OCI-LY3 (cell line): ENCODE measurements around the gene RAPGEF1.

Experiments used
- H2AFZ ChIP-seq: fragments of 200-600, 300-600 bp; shearing (Covaris generic); 2 replicates; pipeline ENCODE4 v1.6.0; 2014; ENCODE audit warnings: antibody characterized with exemption, low read depth, low read length
- H3K27ac ChIP-seq: fragments of 200-600, 300-600 bp; sonication (generic); 2 replicates; pipeline ENCODE4 v1.5.1; 2014; ENCODE audit warnings: mild to moderate bottlenecking, low read length, moderate library complexity, mixed read lengths
- H3K27me3 ChIP-seq: fragments of 200-600, 300-600 bp; sonication (generic); 2 replicates; pipeline ENCODE4 v1.6.1; 2014; ENCODE audit warnings: low read depth, low read length, mixed read lengths
- H3K36me3 ChIP-seq: fragments of 200-600, 300-600 bp; sonication (generic); replicated peaks from 2 replicates; pipeline ENCODE3; 2014; ENCODE audit warnings: low read depth, low read length, mixed read lengths
- H3K4me1 ChIP-seq: fragments of 300-600, 200-600 bp; sonication (generic); 2 replicates; pipeline ENCODE4 v1.6.1; 2014; ENCODE audit warnings: low read length, mixed read lengths
- H3K4me2 ChIP-seq: fragments of 200-600, 300-600 bp; sonication (generic); 2 replicates; pipeline ENCODE4 v1.6.1; 2014; ENCODE audit warnings: low read length, mixed read lengths
- H3K4me3 ChIP-seq: fragments of 300-600, 200-600 bp; sonication (generic); 2 replicates; pipeline ENCODE4 v1.5.1; 2014; ENCODE audit warnings: antibody characterized with exemption, mild to moderate bottlenecking, low read length, moderate library complexity
- H3K79me2 ChIP-seq: fragments of 300-600, 200-600 bp; shearing (Covaris generic); 2 replicates; pipeline ENCODE4 v1.6.1; 2014; ENCODE audit warnings: mild to moderate bottlenecking, low read length, mixed read lengths
- H3K9ac ChIP-seq: fragments of 300-600, 200-600 bp; shearing (Covaris generic); 2 replicates; pipeline ENCODE4 v1.6.0; 2014; ENCODE audit warnings: mild to moderate bottlenecking, low read length, moderate library complexity
- H3K9me3 ChIP-seq: fragments of 200-600, 300-600 bp; shearing (Covaris generic); 2 replicates; pipeline ENCODE4 v1.6.1; 2014; ENCODE audit warnings: low read length, mixed read lengths; ENCODE audit not compliant: insufficient read depth
- H4K20me1 ChIP-seq: fragments of 200-600, 300-600 bp; sonication (generic); 2 replicates; pipeline ENCODE4 v1.6.1; 2016; ENCODE audit warnings: low read length, mixed read lengths; ENCODE audit not compliant: insufficient read depth
- CTCF ChIP-seq: fragments of 200-600, 300-600 bp; sonication (generic); IDR thresholded peaks from 2 replicates; pipeline ENCODE4 v1.5.1; 2014; ENCODE audit warnings: antibody characterized with exemption, low read length, low read depth
- EZH2phosphoT487 ChIP-seq: fragments of 200-600 bp; shearing (Covaris generic); IDR thresholded peaks from 2 replicates; pipeline ENCODE4 v1.6.1; 2018; ENCODE audit warnings: antibody characterized with exemption, mixed run types, low read depth

Gene RAPGEF1

GRCh38 chr9:131737426-131737825 lies 2.5 kb downstream of the RAPGEF1 start:
- H3K27ac ChIP-seq = peak overlapping the region; percentile 99
- H4K20me1 ChIP-seq = no peaks in the 10 kb centered on the region
- no peak overlapping the region for H2AFZ ChIP-seq
- peak overlapping the region; percentile 98 for H3K4me3 ChIP-seq
- no peaks in the 10 kb centered on the region for H3K9me3 ChIP-seq
- H3K27me3 ChIP-seq = no peaks in the 10 kb centered on the region
- peak overlapping the region; percentile 80 for H3K9ac ChIP-seq
- H3K79me2 ChIP-seq = peaks cover 77% of the 10 kb centered on the region
- H3K36me3 ChIP-seq = peaks cover 9% of the 10 kb centered on the region
- peaks cover 59% of the 10 kb centered on the region for H3K4me1 ChIP-seq
- TF ChIP-seq EZH2phosphoT487 = no peak
- no peak for TF ChIP-seq CTCF
- peak overlapping the region; percentile 97 for H3K4me2 ChIP-seq

- peaks cover 9% of the 10 kb centered on the region for H3K36me3 ChIP-seq
- H3K27ac ChIP-seq = peak overlapping the region; percentile 99
- H4K20me1 ChIP-seq = no peaks in the 10 kb centered on the region
- H3K9ac ChIP-seq = peak overlapping the region; percentile 80
- H3K27me3 ChIP-seq = no peaks in the 10 kb centered on the region
- H3K4me3 ChIP-seq = peak overlapping the region; percentile 98
- peaks cover 65% of the 10 kb centered on the region for H3K4me1 ChIP-seq
- no peak overlapping the region for H2AFZ ChIP-seq
- no peaks in the 10 kb centered on the region for H3K9me3 ChIP-seq
- peak overlapping the region; percentile 97 for H3K4me2 ChIP-seq
- peaks cover 87% of the 10 kb centered on the region for H3K79me2 ChIP-seq
- no peak for TF ChIP-seq CTCF
- no peak for TF ChIP-seq EZH2phosphoT487
These were observed 3.4 kb downstream of the RAPGEF1 start for GRCh38 chr9:131736431-131736830.

GRCh38 chr9:131735238-131736128 lies 4.4 kb downstream of the RAPGEF1 start:
- Histone ChIP-seq H3K36me3 (peaks cover 12% of the 10 kb centered on the region), H3K27ac (peak overlapping the region; percentile 99), H3K27me3 (no peaks in the 10 kb centered on the region), H3K79me2 (peaks cover 97% of the 10 kb centered on the region), H3K9me3 (no peaks in the 10 kb centered on the region), H3K4me2 (peak overlapping the region; percentile 97), H4K20me1 (no peaks in the 10 kb centered on the region), H2AFZ (no peak overlapping the region), H3K9ac (peak overlapping the region; percentile 80), H3K4me1 (peaks cover 74% of the 10 kb centered on the region), H3K4me3 (peak overlapping the region; percentile 98)
- TF ChIP-seq EZH2phosphoT487 (no peak), CTCF (no peak)

GRCh38 chr9:131734781-131735180 lies 5.1 kb downstream of the RAPGEF1 start:
- peak overlapping the region; percentile 99 for H3K27ac ChIP-seq
- H3K9me3 ChIP-seq = no peaks in the 10 kb centered on the region
- H4K20me1 ChIP-seq = no peaks in the 10 kb centered on the region
- H3K4me2 ChIP-seq = peak overlapping the region; percentile 97
- H3K9ac ChIP-seq = peak overlapping the region; percentile 80
- H2AFZ ChIP-seq = no peak overlapping the region
- peaks cover 77% of the 10 kb centered on the region for H3K4me1 ChIP-seq
- no peak for TF ChIP-seq CTCF
- TF ChIP-seq EZH2phosphoT487 = no peak
- H3K79me2 ChIP-seq = peaks cover 98% of the 10 kb centered on the region
- peaks cover 15% of the 10 kb centered on the region for H3K36me3 ChIP-seq
- H3K27me3 ChIP-seq = no peaks in the 10 kb centered on the region
- peak overlapping the region; percentile 98 for H3K4me3 ChIP-seq
